ENCODE data around the gene METTL8.

DNA sequence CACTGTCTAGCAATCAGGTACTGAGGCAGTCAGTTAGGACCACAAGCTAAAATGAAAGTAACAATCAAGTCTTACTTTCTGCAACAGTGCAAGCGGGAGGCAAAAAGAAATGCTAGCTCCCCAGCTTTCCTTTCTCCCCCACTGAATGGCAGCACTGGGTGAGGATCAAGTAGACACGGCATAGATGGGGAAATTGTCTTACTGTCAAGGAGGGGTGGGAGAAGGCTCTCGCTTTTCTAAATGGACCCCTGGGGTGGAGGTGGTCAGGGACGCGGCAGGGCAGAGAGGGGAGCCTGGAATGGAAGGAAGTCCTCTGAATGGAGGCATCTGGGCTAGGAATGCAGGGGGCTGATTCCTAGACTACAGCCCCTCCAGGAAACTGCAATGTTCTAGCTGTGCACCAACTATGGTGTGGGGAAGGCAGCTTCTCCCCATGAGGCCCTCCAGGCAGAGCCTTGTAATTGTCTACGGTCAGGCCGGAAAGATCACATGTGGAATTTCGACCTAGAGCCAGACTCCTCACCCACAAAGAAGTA lies 24.3 kb downstream of the METTL8 start:
- TF ChIP-seq, protein P1, sequence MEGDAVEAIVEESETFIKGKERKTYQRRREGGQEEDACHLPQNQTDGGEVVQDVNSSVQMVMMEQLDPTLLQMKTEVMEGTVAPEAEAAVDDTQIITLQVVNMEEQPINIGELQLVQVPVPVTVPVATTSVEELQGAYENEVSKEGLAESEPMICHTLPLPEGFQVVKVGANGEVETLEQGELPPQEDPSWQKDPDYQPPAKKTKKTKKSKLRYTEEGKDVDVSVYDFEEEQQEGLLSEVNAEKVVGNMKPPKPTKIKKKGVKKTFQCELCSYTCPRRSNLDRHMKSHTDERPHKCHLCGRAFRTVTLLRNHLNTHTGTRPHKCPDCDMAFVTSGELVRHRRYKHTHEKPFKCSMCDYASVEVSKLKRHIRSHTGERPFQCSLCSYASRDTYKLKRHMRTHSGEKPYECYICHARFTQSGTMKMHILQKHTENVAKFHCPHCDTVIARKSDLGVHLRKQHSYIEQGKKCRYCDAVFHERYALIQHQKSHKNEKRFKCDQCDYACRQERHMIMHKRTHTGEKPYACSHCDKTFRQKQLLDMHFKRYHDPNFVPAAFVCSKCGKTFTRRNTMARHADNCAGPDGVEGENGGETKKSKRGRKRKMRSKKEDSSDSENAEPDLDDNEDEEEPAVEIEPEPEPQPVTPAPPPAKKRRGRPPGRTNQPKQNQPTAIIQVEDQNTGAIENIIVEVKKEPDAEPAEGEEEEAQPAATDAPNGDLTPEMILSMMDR (IDR thresholded peaks at IDR 0.05): no peak
- TF ChIP-seq POLR2A (IDR thresholded peaks at IDR 0.05): no peak
